Suppressor macrophage (primary cell): ENCODE results near the gene ZNF620.
A peak's percentile ranks its signal among the peaks of the same experiment; 100 is the strongest.
"Not testable (repeated sequence)": the region's sequence is repeated elsewhere in the genome, so short reads cannot be mapped to it uniquely, and the experiment has no call there.

ENCODE experiments used
- DNase-seq, 4 experiments: peaks; one replicate each; pipeline ENCODE4 v3.0.0-alpha.2; 2020 to 2022

Gene ZNF620

GRCh38 chr3:40504636-40505430, 1.0 kb upstream of the ZNF620 start:
- peak; percentile 75 to 93 (median 86) for DNase-seq

- peak in 3 of 4 experiments; percentile 25 to 35 (median 30) for DNase-seq
Observed at GRCh38 chr3:40511031-40511718, 5.3 kb downstream of the ZNF620 start.

GRCh38 chr3:40516201-40516600, 10.4 kb downstream of the ZNF620 start:
- DNase-seq: no peak

- DNase-seq: no peak
Observed at GRCh38 chr3:40518067-40518466, 12.2 kb downstream of the ZNF620 start.

- no peak for DNase-seq
Observed at GRCh38 chr3:40518848-40519247, 13.0 kb downstream of the ZNF620 start.

- DNase-seq: no peak
Observed at GRCh38 chr3:40521254-40521653, 15.4 kb downstream of the ZNF620 start.

GRCh38 chr3:40523781-40524180, 17.9 kb downstream of the ZNF620 start:
- no peak for DNase-seq

- DNase-seq: peak in 1 of 4 experiments; percentile 12
Observed at GRCh38 chr3:40524222-40524567, 18.4 kb downstream of the ZNF620 start.

- peak; percentile 92 to 96 (median 95) for DNase-seq
Observed at GRCh38 chr3:40524568-40525285, 18.9 kb downstream of the ZNF620 start, which contains the start of gene ZNF621. TSS of gene ZNF621 (plus strand) at chr3:40524960. CDS start at chr3:40525841, 881 bp downstream.

GRCh38 chr3:40528426-40528825, 22.6 kb downstream of the ZNF620 start:
- DNase-seq: no peak

GRCh38 chr3:40532252-40532651, 26.4 kb downstream of the ZNF620 start:
- no peak for DNase-seq

GRCh38 chr3:40534283-40534682, 28.4 kb downstream of the ZNF620 start:
- DNase-seq: no peak

GRCh38 chr3:40546816-40547215, 41.0 kb downstream of the ZNF620 start:
- peak in 3 of 4 experiments; percentile 16 to 34 (median 26) for DNase-seq

- no peak for DNase-seq
Observed at GRCh38 chr3:40550167-40550566, 44.3 kb downstream of the ZNF620 start.

GRCh38 chr3:40557575-40558161, 51.8 kb downstream of the ZNF620 start:
- DNase-seq: no peak

- DNase-seq: not testable (repeated sequence)
Observed at GRCh38 chr3:40562482-40562881, 56.6 kb downstream of the ZNF620 start.

GRCh38 chr3:40565629-40566028, 59.8 kb downstream of the ZNF620 start:
- DNase-seq: not testable (repeated sequence)

GRCh38 chr3:40566694-40567093, 60.9 kb downstream of the ZNF620 start:
- DNase-seq: no peak
